WTC11 (cell line): ENCODE data around the gene WWOX.

Experiments
- JAZF1 ChIP-seq: fragments of 250-450 bp; sonication (Bioruptor Pico); IDR thresholded peaks from 2 replicates; pipeline ENCODE4 v1.9.0; 2021; ENCODE audit warnings: moderate library complexity, mild to moderate bottlenecking, inconsistent platforms
- NR3C1 ChIP-seq: sonication (generic); formaldehyde crosslinking; conservative IDR thresholded peaks from 2 replicates; pipeline ENCODE4 v1.8.1; 2023; ENCODE audit warnings: low read depth, mild to moderate bottlenecking, missing genetic modification reagents
- TCF7 ChIP-seq: sonication (generic); formaldehyde crosslinking; IDR thresholded peaks from 2 replicates; pipeline ENCODE4 v1.8.0; 2022; ENCODE audit warnings: mild to moderate bottlenecking, low read depth, missing genetic modification reagents, moderate library complexity
- TF ChIP-seq, protein P1 (sequence below): fragments of 200-600 bp; IDR thresholded peaks from 2 replicates; pipeline ENCODE4 v1.8.0; 2022; ENCODE audit warnings: antibody characterized with exemption

- TF ChIP-seq, protein P1, sequence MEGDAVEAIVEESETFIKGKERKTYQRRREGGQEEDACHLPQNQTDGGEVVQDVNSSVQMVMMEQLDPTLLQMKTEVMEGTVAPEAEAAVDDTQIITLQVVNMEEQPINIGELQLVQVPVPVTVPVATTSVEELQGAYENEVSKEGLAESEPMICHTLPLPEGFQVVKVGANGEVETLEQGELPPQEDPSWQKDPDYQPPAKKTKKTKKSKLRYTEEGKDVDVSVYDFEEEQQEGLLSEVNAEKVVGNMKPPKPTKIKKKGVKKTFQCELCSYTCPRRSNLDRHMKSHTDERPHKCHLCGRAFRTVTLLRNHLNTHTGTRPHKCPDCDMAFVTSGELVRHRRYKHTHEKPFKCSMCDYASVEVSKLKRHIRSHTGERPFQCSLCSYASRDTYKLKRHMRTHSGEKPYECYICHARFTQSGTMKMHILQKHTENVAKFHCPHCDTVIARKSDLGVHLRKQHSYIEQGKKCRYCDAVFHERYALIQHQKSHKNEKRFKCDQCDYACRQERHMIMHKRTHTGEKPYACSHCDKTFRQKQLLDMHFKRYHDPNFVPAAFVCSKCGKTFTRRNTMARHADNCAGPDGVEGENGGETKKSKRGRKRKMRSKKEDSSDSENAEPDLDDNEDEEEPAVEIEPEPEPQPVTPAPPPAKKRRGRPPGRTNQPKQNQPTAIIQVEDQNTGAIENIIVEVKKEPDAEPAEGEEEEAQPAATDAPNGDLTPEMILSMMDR: no peak
- no peak for TF ChIP-seq TCF7 (CRISPR knock-in tag)
- TF ChIP-seq NR3C1 (CRISPR knock-in tag): no peak
- TF ChIP-seq JAZF1 (CRISPR knock-in tag): no peak
Observed at GRCh38 chr16:78816499-78817195, 717.2 kb downstream of the WWOX start.
